ENCODE results near the gene F7. TPM values are rescaled to one million over a fixed set of nuclear protein-coding genes. Genes with fewer than 3 reads are reported as not detected.

F7 gene
- total and polyA plus RNA-seq, 10 donors: 0.03 TPM; not detected in 9

DNA sequence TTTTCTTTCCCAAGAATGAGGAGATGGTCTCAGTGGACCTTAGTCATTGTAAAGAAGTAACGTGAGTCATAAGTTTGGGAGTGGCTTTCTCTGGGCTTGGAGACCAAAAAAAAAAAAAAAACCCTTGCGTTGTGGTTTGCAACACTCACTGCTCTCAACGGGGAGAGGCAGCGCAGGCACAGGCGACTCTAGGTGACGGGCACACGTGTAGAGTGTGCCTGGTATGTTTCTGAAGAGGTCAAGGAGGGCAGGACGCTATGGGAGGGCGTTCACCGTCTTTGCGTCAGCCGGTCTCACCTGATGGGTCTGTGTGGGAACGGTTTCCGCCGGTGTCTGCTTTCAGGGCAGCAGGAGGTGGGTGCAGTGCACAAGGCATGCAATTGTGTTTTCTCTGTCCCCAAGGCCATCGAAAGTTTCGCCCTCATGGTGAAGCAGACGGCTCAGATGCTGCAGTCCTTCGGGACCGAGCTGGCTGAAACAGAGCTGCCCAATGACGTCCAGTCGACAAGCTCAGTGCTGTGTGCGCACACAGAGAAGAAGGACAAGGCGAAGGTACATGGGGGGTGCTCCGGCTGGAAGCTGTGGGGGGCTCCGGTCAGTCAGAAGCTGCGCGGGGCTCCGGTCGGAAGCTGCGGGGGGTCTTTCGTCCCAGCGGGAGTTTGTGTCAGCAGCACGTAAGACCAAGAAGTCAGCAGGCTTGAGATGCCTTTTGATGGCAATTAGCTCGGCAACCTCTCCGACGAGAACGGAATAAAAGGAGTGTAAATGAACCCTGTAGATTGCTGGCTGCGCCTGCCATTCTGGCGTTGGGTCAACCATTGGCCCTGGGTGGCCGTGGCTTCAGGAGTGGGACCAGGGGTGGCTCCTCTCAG, 40.8 kb upstream of the F7 start:
- peak; percentile 6 for DNase-seq
- TF ChIP-seq, protein P1, sequence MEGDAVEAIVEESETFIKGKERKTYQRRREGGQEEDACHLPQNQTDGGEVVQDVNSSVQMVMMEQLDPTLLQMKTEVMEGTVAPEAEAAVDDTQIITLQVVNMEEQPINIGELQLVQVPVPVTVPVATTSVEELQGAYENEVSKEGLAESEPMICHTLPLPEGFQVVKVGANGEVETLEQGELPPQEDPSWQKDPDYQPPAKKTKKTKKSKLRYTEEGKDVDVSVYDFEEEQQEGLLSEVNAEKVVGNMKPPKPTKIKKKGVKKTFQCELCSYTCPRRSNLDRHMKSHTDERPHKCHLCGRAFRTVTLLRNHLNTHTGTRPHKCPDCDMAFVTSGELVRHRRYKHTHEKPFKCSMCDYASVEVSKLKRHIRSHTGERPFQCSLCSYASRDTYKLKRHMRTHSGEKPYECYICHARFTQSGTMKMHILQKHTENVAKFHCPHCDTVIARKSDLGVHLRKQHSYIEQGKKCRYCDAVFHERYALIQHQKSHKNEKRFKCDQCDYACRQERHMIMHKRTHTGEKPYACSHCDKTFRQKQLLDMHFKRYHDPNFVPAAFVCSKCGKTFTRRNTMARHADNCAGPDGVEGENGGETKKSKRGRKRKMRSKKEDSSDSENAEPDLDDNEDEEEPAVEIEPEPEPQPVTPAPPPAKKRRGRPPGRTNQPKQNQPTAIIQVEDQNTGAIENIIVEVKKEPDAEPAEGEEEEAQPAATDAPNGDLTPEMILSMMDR (IDR thresholded peaks at IDR 0.05 in 8 of 11, conservative IDR thresholded peaks at IDR 0.05 in 3 of 11): no peak
- no peak for TF ChIP-seq POLR2AphosphoS5 (IDR thresholded peaks at IDR 0.05)
- no peak for TF ChIP-seq POLR2A (IDR thresholded peaks at IDR 0.05)
- intact Hi-C loops (cut with DNase I; ENCODE audit: low total_unique reads): no loop called here
- H3K4me1 ChIP-seq: no peaks in the 10 kb centered on the region
- WGBS, 5 donors: 89 to 92% (median 90%) methylated on average over 39 to 41 of the region's 41 CpGs
- H3K4me3 ChIP-seq: no peak overlapping the region
- H3K27me3 ChIP-seq (replicated peaks in 1 of 7): no peaks in the 10 kb centered on the region
- H3K9me3 ChIP-seq: no peaks in the 10 kb centered on the region
- no peak overlapping the region for H3K27ac ChIP-seq
- peaks cover 0 to 24% (median 0%) of the 10 kb centered on the region in 6 donors for H3K36me3 ChIP-seq

GRCh38 chr13:113065406-113066141, 40.0 kb upstream of the F7 start:
- no peaks in the 10 kb centered on the region for H3K9me3 ChIP-seq
- H3K4me1 ChIP-seq: no peaks in the 10 kb centered on the region
- no peak overlapping the region for H3K4me3 ChIP-seq
- intact Hi-C loops (cut with DNase I; ENCODE audit: low total_unique reads): no loop called here
- peaks cover 0 to 29% (median 3%) of the 10 kb centered on the region in 6 donors for H3K36me3 ChIP-seq
- no peak overlapping the region for H3K27ac ChIP-seq
- WGBS, 5 donors: 82 to 90% (median 89%) methylated on average over 21 to 29 of the region's 29 CpGs
- DNase-seq: no peak
- TF ChIP-seq, protein P1 (IDR thresholded peaks at IDR 0.05 in 8 of 11, conservative IDR thresholded peaks at IDR 0.05 in 3 of 11): no peak
- TF ChIP-seq POLR2AphosphoS5 (IDR thresholded peaks at IDR 0.05) (no peak), POLR2A (IDR thresholded peaks at IDR 0.05) (no peak)
- H3K27me3 ChIP-seq (replicated peaks in 1 of 7): no peaks in the 10 kb centered on the region

GRCh38 chr13:113066142-113066455, 39.5 kb upstream of the F7 start:
- DNase-seq: no peak

More at GRCh38 chr13:113066142-113066455, 39.5 kb upstream of the F7 start:
- no peaks in the 10 kb centered on the region for H3K27me3 ChIP-seq (replicated peaks in 1 of 7)
- no peak overlapping the region for H3K4me3 ChIP-seq
- H3K9me3 ChIP-seq: no peaks in the 10 kb centered on the region
- TF ChIP-seq POLR2A (IDR thresholded peaks at IDR 0.05): no peak
- TF ChIP-seq, protein P1 (IDR thresholded peaks at IDR 0.05 in 8 of 11, conservative IDR thresholded peaks at IDR 0.05 in 3 of 11): no peak
- no peak for TF ChIP-seq POLR2AphosphoS5 (IDR thresholded peaks at IDR 0.05)
- intact Hi-C loops (cut with DNase I; ENCODE audit: low total_unique reads): no loop called here
- H3K27ac ChIP-seq: no peak overlapping the region
- H3K36me3 ChIP-seq: peaks cover 0 to 27% (median 3%) of the 10 kb centered on the region in 6 donors
- H3K4me1 ChIP-seq: no peaks in the 10 kb centered on the region
- 79 to 93% (median 89%) methylated on average over 10 of the region's 10 CpGs for WGBS, 5 donors

Data from spleen (tissue), 11 donors.